ENCODE measurements around the gene PLAAT5. TPM values are rescaled to one million over a fixed set of nuclear protein-coding genes. Genes with fewer than 3 reads are reported as not detected.

The PLAAT5 gene
- total and polyA plus RNA-seq, 2 of the 13 experiments (the other 11 are each of a cell fraction or from before 2014, with no cell fraction given): not detected

GRCh38 chr11:63512816-63513215 is 21.8 kb upstream of the PLAAT5 start:
- Histone ChIP-seq H3K79me2 (ENCODE audit: insufficient read depth, low read length) (no peaks in the 10 kb centered on the region), H3K36me3 (replicated peaks in 1 of 2; ENCODE audit: control insufficient read depth in 1 of 2, insufficient read depth in 2 of 2, low read length in 2 of 2) (no peaks in the 10 kb centered on the region), H4K20me1 (ENCODE audit: insufficient read depth, low read length) (no peaks in the 10 kb centered on the region), H3K27me3 (ENCODE audit: control insufficient read depth in 1 of 2, insufficient read depth in 2 of 2, low read length in 2 of 2) (peaks cover 4 to 26% of the 10 kb centered on the region in 2 experiments; a peak in 4 of 5 replicates), H3K4me2 (ENCODE audit: low read depth, low read length) (no peak overlapping the region), H2AFZ (ENCODE audit: low read length) (no peak overlapping the region), H3K4me3 (replicated peaks in 1 of 3; ENCODE audit: insufficient read depth in 1 of 3, low read depth in 2 of 3, low read length in 3 of 3) (no peak overlapping the region), H3K4me1 (ENCODE audit: insufficient read depth, low read length) (no peaks in the 10 kb centered on the region), H3K27ac (ENCODE audit: extremely low read length, insufficient read depth, low read length) (no peak overlapping the region), H3K9me3 (ENCODE audit: low read length) (no peaks in the 10 kb centered on the region), H3K9ac (ENCODE audit: insufficient read depth, low read depth, low read length) (no peak overlapping the region)
- intact Hi-C loops (cut with micrococcal nuclease; ENCODE audit: unreplicated experiment) (no loop called here), in situ Hi-C loops (cut with HindIII; ENCODE audit: extremely low pct_ligation_motif_present, low pct_unique_long_range_greater_than_20kb) (no loop called here)
- no peak for DNase-seq (ENCODE audit: low spot score)
- POLR2A ChIA-PET: no interaction called here
- WGBS (ENCODE audit: low lambda C conversion rate): 31% methylated on average over 7 of the region's 7 CpGs
- CTCF ChIA-PET (ENCODE audit: low intra/inter-chr PET ratio, low total read pairs): no interaction called here
- TF ChIP-seq HNRNPUL1 (IDR thresholded peaks at IDR 0.05; ENCODE audit: low read depth, low read length) (no peak), ZNF749 (CRISPR knock-in tag; IDR thresholded peaks at IDR 0.05; ENCODE audit: borderline replicate concordance) (no peak), ZFP1 (CRISPR knock-in tag; IDR thresholded peaks at IDR 0.05) (no peak), CREBL2 (CRISPR knock-in tag; IDR thresholded peaks at IDR 0.05; ENCODE audit: borderline replicate concordance) (no peak), AHR (CRISPR knock-in tag; IDR thresholded peaks at IDR 0.05) (no peak), ZNF704 (CRISPR knock-in tag; IDR thresholded peaks at IDR 0.05; ENCODE audit: borderline replicate concordance) (no peak), ZNF468 (CRISPR knock-in tag; IDR thresholded peaks at IDR 0.05) (no peak), CENPBD1 (CRISPR knock-in tag; IDR thresholded peaks at IDR 0.05; ENCODE audit: borderline replicate concordance, low read depth) (no peak), TMF1 (CRISPR knock-in tag; IDR thresholded peaks at IDR 0.05; ENCODE audit: low read depth) (no peak), TEAD3 (CRISPR knock-in tag; optimal IDR thresholded peaks at IDR 0.05; ENCODE audit: borderline replicate concordance) (no peak), TBX3 (IDR thresholded peaks at IDR 0.05; ENCODE audit: borderline replicate concordance) (no peak), ZNF280B (CRISPR knock-in tag; IDR thresholded peaks at IDR 0.05; ENCODE audit: borderline replicate concordance) (no peak), PRDM15 (CRISPR knock-in tag; IDR thresholded peaks at IDR 0.05) (no peak), MAX (IDR thresholded peaks at IDR 0.05) (no peak), MTA1 (CRISPR knock-in tag; IDR thresholded peaks at IDR 0.05; ENCODE audit: borderline replicate concordance) (no peak), HOXA9 (CRISPR knock-in tag; IDR thresholded peaks at IDR 0.05; ENCODE audit: borderline replicate concordance) (no peak)
- no peak for FAIRE-seq
- ATAC-seq: no peak
- no TSS peak for BruUV-seq (replicated peaks)

All from HepG2 (cell line).